GM19043 (cell line): Measurements from ENCODE around the gene DUOX2.

Experiments used
- ATAC-seq: cut with Tn5 transposase; IDR thresholded peaks from one replicate; pipeline ENCODE4 v1.9.1; 2021; ENCODE audit warnings: low read depth; ENCODE audit not compliant: unreplicated experiment

Gene DUOX2

GRCh38 chr15:45114076-45114750, at the start of gene DUOX2, which contains the start of gene DUOXA2:
DUOX2 (minus strand) TSS chr15:45114172; CDS start chr15:45113411, 761 bp downstream.
DUOXA2 (plus strand) TSS chr15:45114326; CDS start chr15:45114606, 280 bp downstream.
- no peak for ATAC-seq

GRCh38 chr15:45163508-45163856, 49.5 kb upstream of the DUOX2 start:
- no peak for ATAC-seq

DNA sequence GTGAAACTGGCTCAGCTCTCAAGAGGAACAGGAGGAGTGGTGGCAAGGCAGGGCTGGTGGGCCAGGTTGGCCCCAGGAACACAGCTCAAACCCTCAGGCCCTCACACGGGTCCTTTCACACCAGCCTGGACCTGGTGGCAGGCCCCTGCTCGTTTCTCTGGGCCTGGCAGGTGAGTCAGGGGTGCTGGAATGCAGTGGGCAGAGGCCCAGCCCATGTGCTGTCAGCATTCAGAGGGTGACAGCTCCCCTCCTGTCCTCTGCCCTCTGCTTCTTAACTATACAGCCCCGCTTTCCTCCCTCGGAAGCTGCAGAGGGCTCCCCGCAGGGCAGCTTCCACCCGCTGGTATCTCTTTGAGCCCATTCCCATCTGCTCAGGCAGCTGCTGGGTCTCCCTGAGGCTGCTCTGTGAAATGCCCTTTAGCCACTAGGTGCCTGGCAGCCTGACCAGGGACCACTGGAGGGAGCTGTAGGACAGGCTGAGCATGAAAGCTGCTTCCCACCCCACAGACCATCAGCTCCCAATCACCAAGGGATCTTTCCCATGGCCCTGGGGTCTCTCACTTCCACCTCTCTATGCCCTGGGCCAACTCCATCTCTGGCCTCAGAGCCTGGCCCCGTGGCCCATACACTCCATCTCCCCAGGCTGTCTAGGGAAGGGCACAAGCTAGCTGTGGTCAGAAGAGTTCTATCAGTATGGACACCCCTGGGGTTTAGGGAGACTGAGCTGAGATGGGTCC, 49.0 kb upstream of the DUOX2 start:
- no peak for ATAC-seq

- no peak for ATAC-seq
Measured at GRCh38 chr15:45161666-45162065, 47.7 kb upstream of the DUOX2 start.

DNA sequence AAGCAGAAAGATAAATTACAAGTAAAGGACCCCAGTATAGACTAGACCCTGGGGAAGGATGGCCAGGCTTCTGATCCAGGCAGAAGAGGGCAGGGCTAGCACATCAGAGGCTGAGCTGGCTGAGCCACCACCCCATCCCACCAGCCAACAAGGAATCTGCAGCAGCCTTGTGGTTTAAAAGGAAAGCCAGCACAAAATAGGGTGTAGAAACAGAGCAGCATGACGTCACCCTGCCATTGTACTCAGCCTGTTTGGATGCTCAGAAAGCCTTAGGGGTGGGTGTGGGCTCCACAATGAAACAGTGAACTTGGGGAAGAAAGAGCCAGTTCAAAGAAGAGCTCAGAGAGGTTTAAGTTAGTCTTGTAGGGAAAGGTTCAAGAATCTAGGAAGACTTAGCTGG, 44.0 kb upstream of the DUOX2 start:
- ATAC-seq: no peak

- no peak for ATAC-seq
Measured at GRCh38 chr15:45156744-45157455, 42.9 kb upstream of the DUOX2 start.

DNA sequence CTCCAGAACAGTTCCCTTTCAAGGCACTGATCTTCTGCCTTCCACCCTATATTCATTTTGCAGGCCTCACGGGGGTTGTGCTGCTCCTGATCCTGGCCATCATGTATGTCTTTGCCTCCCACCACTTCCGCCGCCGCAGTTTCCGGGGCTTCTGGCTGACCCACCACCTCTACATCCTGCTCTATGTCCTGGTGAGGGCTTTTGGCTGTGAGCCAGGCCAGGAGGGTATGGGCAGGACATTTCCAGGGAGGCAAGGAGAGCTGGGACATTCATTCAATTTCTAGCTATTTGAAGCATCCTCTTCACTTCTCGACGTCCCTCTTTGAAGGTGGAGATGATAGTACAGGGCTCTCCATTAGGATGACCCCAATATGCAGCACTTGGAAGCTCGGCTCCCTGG, 41.8 kb upstream of the DUOX2 start:
- ATAC-seq: no peak

- ATAC-seq: no peak
Measured at GRCh38 chr15:45151998-45152828, 38.2 kb upstream of the DUOX2 start.

GRCh38 chr15:45150997-45151396, 37.0 kb upstream of the DUOX2 start:
- no peak for ATAC-seq

DNA sequence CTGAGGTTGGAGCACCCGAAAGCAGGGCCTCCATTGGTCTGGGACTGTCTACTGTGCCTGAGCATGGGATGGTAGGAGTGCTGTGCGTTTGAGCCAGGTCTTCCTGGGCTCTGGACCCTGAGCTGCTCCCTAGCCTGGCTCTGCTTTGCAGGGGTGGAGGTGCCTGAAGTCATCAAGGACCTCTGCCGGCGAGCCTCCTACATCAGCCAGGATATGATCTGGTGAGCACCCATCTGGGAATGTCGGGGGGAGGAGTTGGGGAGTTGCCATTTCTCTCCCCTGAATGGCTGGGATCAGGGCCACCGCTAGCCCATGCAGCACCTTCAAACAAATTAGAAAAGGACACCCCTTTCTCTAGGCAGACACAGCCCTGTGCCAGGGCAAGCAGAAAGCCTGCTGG, 36.5 kb upstream of the DUOX2 start:
- ATAC-seq: no peak

- ATAC-seq: no peak
Measured at GRCh38 chr15:45149060-45149459, 35.1 kb upstream of the DUOX2 start.

GRCh38 chr15:45148076-45149059, 34.4 kb upstream of the DUOX2 start:
- ATAC-seq: no peak

- ATAC-seq: no peak
Measured at GRCh38 chr15:45147606-45148005, 33.6 kb upstream of the DUOX2 start.

- no peak for ATAC-seq
Measured at GRCh38 chr15:45146405-45146804, 32.4 kb upstream of the DUOX2 start.

- no peak for ATAC-seq
Measured at GRCh38 chr15:45144775-45145174, 30.8 kb upstream of the DUOX2 start.

- ATAC-seq: no peak
Measured at GRCh38 chr15:45143946-45144345, 30.0 kb upstream of the DUOX2 start.

- ATAC-seq: no peak
Measured at GRCh38 chr15:45143056-45143455, 29.1 kb upstream of the DUOX2 start.

DNA sequence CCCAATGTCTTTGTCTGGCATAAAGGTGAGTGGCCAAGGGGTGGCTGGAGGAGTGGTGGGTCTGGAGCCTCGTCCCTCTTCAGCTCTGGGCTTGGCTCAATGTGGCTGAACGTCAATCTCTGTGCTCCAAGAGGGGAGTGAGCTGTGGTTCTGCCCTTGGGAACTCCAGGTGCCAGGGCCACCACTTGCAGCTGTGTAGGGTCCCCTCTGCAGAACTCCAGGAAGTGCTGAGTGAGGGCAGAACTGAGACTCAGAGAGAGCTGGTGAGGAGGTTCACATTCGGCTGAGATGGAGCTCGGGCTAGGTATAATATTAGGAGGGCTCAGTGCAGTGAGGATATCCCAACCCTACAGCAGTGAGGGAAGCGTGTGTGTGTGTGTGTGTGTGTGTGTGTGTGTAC, 27.4 kb upstream of the DUOX2 start:
- no peak for ATAC-seq

DNA sequence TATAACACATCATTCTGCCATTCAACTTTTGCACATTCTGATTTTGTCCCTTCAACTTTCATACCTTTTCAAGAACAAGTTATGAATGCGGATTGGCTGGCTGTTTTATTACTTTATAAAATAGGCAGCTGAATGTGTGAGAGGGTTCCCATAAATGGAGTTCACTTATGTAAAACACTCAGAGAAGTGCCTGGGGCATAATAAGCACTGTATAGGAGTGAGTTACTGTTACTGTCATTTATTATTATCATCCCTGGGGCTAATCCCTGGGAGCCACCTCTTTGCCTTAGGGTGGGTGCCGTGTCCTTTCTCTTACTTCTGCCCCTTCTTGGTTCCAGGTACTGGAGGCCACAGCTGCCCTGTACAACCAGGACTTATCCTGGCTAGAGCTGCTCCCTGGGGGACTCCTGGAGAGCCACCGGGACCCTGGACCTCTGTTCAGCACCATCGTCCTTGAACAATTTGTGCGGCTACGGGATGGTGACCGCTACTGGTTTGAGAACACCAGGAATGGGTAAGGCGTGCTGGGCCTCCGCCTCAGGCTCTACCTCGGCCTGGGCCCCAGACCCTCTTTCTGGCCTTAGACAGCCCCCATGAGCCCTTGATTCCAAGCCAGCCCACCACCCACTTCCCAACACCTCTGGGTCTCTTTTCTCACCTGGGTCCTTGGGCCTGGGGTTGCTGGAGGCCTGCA, 26.7 kb upstream of the DUOX2 start:
- no peak for ATAC-seq
